ENCODE results near the gene SELENON. TPM values are rescaled to one million over a fixed set of nuclear protein-coding genes. Genes with fewer than 3 reads are reported as not detected.

Gene SELENON
- total and polyA plus RNA-seq, 2 of the 13 experiments (the other 11 are each of a cell fraction or from before 2014, with no cell fraction given): 3.8 to 8.0 TPM

DNA sequence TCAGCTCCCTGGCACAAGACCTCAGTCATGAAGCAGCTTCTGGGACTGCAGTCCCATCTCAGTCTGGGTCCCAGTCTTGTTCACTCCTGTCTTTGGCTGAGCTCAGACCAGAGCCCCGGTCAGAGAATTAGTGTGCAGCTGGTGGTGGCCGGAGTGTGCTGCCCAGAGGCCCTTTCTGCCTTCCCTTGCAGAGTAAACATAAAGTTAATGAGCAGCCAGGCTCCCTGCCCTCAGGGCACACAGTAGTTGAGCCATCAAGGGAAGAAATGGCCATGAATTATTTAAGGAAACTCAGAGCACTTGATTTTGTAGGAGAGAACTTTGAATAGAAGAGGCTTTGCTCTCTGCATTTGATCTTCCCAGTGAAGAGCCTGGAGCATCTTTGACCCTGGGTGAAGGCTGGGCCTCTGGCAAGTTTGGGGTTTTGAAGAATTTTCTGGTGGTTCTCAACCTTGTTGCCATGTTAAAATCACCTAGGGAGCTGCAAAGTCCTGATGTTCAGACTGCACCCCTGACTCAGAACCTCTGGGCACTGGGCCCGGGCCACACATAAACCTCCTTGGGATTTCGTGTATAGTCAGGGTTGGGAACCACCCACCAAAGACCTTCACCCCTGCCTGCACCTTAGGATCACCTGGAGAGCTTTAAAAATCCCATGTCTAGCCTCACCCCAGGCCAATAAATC is 26.4 kb upstream of the SELENON start (continued):
- TF ChIP-seq ZNF33A (CRISPR knock-in tag; IDR thresholded peaks at IDR 0.05; ENCODE audit: borderline replicate concordance) (no peak), ARNTL (CRISPR knock-in tag; IDR thresholded peaks at IDR 0.05) (0 out of 2 replicates have a peak, but pooled peaks have one; percentile 24), ZNF816 (CRISPR knock-in tag; IDR thresholded peaks at IDR 0.05; ENCODE audit: borderline replicate concordance) (no peak), IRF2 (CRISPR knock-in tag; IDR thresholded peaks at IDR 0.05) (peak; percentile 27; the same call in 1 of the 2 replicates), TAF1 (CRISPR knock-in tag; IDR thresholded peaks at IDR 0.05) (peak; percentile 53; the same call in 1 of the 2 replicates), FOXK1 (CRISPR knock-in tag; IDR thresholded peaks at IDR 0.05; ENCODE audit: borderline replicate concordance, low read depth) (0 out of 2 replicates have a peak, but pooled peaks have one; percentile 31), EZH2 (conservative IDR thresholded peaks at IDR 0.05; ENCODE audit: low read depth, low read length) (no peak), RARA (CRISPR knock-in tag; IDR thresholded peaks at IDR 0.05) (0 out of 2 replicates have a peak, but pooled peaks have one; percentile 30), MXD4 (CRISPR knock-in tag; IDR thresholded peaks at IDR 0.05) (peak; percentile 29; the same call in 1 of the 2 replicates), ZNF724P (CRISPR knock-in tag; IDR thresholded peaks at IDR 0.05; ENCODE audit: borderline replicate concordance) (no peak), NKX3-1 (CRISPR knock-in tag; IDR thresholded peaks at IDR 0.05) (no peak), CHCHD3 (CRISPR knock-in tag; IDR thresholded peaks at IDR 0.05) (no peak), ZNF337 (CRISPR knock-in tag; IDR thresholded peaks at IDR 0.05; ENCODE audit: borderline replicate concordance, low read depth) (no peak), REL (CRISPR knock-in tag; conservative IDR thresholded peaks at IDR 0.05) (no peak)
- TF ChIP-seq, protein P1, sequence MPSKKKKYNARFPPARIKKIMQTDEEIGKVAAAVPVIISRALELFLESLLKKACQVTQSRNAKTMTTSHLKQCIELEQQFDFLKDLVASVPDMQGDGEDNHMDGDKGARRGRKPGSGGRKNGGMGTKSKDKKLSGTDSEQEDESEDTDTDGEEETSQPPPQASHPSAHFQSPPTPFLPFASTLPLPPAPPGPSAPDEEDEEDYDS (CRISPR knock-in tag; IDR thresholded peaks at IDR 0.05): peak; percentile 49; the same call in 1 of the 2 replicates
- TF ChIP-seq, protein P2, sequence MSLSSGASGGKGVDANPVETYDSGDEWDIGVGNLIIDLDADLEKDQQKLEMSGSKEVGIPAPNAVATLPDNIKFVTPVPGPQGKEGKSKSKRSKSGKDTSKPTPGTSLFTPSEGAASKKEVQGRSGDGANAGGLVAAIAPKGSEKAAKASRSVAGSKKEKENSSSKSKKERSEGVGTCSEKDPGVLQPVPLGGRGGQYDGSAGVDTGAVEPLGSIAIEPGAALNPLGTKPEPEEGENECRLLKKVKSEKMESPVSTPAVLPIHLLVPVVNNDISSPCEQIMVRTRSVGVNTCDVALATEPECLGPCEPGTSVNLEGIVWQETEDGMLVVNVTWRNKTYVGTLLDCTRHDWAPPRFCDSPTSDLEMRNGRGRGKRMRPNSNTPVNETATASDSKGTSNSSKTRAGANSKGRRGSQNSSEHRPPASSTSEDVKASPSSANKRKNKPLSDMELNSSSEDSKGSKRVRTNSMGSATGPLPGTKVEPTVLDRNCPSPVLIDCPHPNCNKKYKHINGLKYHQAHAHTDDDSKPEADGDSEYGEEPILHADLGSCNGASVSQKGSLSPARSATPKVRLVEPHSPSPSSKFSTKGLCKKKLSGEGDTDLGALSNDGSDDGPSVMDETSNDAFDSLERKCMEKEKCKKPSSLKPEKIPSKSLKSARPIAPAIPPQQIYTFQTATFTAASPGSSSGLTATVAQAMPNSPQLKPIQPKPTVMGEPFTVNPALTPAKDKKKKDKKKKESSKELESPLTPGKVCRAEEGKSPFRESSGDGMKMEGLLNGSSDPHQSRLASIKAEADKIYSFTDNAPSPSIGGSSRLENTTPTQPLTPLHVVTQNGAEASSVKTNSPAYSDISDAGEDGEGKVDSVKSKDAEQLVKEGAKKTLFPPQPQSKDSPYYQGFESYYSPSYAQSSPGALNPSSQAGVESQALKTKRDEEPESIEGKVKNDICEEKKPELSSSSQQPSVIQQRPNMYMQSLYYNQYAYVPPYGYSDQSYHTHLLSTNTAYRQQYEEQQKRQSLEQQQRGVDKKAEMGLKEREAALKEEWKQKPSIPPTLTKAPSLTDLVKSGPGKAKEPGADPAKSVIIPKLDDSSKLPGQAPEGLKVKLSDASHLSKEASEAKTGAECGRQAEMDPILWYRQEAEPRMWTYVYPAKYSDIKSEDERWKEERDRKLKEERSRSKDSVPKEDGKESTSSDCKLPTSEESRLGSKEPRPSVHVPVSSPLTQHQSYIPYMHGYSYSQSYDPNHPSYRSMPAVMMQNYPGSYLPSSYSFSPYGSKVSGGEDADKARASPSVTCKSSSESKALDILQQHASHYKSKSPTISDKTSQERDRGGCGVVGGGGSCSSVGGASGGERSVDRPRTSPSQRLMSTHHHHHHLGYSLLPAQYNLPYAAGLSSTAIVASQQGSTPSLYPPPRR (CRISPR knock-in tag; IDR thresholded peaks at IDR 0.05; ENCODE audit: borderline replicate concordance): 0 out of 2 replicates have a peak, but pooled peaks have one; percentile 19
- TF ChIP-seq, protein P3, sequence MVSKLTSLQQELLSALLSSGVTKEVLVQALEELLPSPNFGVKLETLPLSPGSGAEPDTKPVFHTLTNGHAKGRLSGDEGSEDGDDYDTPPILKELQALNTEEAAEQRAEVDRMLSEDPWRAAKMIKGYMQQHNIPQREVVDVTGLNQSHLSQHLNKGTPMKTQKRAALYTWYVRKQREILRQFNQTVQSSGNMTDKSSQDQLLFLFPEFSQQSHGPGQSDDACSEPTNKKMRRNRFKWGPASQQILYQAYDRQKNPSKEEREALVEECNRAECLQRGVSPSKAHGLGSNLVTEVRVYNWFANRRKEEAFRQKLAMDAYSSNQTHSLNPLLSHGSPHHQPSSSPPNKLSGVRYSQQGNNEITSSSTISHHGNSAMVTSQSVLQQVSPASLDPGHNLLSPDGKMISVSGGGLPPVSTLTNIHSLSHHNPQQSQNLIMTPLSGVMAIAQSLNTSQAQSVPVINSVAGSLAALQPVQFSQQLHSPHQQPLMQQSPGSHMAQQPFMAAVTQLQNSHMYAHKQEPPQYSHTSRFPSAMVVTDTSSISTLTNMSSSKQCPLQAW (CRISPR knock-in tag; IDR thresholded peaks at IDR 0.05): peak; percentile 97
- TF ChIP-seq, protein P4, sequence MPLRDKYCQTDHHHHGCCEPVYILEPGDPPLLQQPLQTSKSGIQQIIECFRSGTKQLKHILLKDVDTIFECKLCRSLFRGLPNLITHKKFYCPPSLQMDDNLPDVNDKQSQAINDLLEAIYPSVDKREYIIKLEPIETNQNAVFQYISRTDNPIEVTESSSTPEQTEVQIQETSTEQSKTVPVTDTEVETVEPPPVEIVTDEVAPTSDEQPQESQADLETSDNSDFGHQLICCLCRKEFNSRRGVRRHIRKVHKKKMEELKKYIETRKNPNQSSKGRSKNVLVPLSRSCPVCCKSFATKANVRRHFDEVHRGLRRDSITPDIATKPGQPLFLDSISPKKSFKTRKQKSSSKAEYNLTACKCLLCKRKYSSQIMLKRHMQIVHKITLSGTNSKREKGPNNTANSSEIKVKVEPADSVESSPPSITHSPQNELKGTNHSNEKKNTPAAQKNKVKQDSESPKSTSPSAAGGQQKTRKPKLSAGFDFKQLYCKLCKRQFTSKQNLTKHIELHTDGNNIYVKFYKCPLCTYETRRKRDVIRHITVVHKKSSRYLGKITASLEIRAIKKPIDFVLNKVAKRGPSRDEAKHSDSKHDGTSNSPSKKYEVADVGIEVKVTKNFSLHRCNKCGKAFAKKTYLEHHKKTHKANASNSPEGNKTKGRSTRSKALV (CRISPR knock-in tag; IDR thresholded peaks at IDR 0.05): 0 out of 2 replicates have a peak, but pooled peaks have one; percentile 28
- TF ChIP-seq, protein P5, sequence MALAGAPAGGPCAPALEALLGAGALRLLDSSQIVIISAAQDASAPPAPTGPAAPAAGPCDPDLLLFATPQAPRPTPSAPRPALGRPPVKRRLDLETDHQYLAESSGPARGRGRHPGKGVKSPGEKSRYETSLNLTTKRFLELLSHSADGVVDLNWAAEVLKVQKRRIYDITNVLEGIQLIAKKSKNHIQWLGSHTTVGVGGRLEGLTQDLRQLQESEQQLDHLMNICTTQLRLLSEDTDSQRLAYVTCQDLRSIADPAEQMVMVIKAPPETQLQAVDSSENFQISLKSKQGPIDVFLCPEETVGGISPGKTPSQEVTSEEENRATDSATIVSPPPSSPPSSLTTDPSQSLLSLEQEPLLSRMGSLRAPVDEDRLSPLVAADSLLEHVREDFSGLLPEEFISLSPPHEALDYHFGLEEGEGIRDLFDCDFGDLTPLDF (CRISPR knock-in tag; IDR thresholded peaks at IDR 0.05): no peak
